Loucy (cell line): ENCODE measurements around the gene RPP40.

ENCODE experiments used
- CTCF ChIP-seq: fragments of 200-600 bp; sonication (generic); conservative IDR thresholded peaks from 2 replicates; pipeline ENCODE4 v1.5.1; 2014; ENCODE audit warnings: mild to moderate bottlenecking, antibody characterized with exemption, low read length
- EZH2phosphoT487 ChIP-seq: fragments of 200-600 bp; IDR thresholded peaks from 2 replicates; pipeline ENCODE4 v1.6.1; 2018; ENCODE audit warnings: antibody characterized with exemption, mild to moderate bottlenecking, moderate library complexity, borderline replicate concordance

- TF ChIP-seq CTCF, result no peak
- TF ChIP-seq EZH2phosphoT487, result no peak
Observed at GRCh38 chr6:5051394-5051793, 47.6 kb upstream of the RPP40 start.
